H4 (cell line): ENCODE measurements around the gene NTF3. TPM values are rescaled to one million over a fixed set of nuclear protein-coding genes. Genes with fewer than 3 reads are reported as not detected.

Experiments used
- DNase-seq: peaks from one replicate; pipeline ENCODE4 v3.0.0-alpha.2; 2015; ENCODE audit warnings: low spot score
- total RNA-seq: library from RNA; depleted of rRNA; stranded (reverse); fragments of >200 nt; shearing (Covaris generic); gene quantifications from 2 replicates; pipeline ENCODE4 v1.2.3, GENCODE V29; 2014

NTF3 gene
- total RNA-seq, 1 experiment from 2014 or later = 4.1 TPM

DNA sequence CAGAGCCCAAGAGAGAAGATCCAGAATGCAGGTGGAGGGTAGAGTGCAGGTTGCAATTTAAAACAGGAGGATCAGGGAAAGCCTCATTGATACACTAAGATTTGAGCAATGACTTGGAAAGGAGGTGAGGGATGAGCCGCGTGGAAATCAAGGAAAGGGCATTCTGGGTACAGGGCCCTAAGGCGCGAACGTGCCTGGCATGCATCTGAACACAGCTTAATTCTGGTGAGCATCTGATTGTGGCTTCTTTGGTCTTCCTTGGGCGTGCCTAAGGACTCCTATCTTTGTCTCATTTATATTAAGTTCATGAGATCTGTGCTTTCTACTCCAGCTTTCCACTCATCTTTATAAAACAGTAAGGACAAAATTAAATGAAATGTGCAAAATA lies 79.3 kb downstream of the NTF3 start:
- DNase-seq = no peak

DNA sequence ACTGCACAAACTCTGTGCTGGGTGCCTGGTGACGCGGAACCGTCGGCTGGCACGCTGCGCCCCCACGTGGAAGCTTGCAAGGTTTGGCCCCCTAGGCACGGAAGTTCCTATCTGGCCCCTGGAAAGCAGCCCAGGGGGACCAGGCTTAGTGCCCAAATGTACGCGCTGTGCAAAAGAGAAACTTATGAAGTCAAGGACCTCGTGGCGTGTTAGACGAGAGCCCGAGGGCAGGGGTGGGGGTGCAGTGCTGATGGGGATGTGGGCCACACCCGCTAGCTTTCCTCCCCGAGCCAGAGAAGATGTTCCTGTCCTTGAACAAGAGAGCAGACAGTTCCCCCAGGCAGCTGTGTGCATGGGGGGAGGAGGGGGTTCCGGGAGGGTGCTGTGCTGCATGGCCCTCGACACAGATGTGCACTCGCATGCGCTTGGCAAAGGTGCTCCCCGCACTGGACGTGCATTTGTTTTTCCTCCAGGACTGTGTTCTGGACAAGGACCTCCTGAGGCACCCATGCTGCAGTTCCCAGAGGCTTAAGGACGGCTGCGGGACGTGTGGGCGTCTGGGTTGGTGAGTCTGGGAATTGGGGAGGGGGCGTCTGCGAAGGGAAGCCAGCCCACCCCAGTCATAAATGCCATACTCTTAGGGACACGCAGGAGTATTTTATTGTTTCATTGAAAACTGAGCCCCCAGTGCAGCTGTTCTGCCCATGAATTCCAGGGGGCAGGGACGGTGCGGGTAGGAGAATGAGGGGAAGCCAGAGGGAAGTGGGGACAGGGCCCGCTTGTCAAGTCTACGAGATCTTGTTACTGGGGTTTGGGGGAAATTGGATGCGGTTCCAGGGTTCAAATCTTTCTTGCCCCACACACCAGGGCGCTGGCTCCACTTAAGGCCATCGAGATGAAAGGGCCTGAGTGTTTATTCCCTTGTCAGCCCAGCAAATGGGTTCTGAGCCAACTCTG lies 80.0 kb downstream of the NTF3 start:
- DNase-seq = no peak

DNA sequence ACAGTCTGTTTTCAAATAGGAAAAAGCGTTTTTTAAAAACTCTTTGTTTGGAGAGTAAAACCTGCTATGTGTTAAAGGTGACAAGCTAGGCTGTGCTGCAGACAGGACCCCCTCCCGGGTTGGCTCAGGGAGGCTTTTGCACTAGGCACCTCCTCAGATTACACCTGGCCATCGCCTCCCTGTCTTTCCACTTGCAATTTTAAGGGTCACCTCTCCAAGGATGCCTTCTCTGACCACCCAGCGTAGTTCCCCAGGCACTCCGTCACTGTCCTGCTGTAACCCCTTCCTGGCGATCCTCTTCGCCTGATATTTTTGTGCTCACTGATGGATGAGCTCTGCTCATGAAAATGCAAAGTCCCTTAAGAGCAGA lies 80.7 kb downstream of the NTF3 start:
- DNase-seq = no peak

DNA sequence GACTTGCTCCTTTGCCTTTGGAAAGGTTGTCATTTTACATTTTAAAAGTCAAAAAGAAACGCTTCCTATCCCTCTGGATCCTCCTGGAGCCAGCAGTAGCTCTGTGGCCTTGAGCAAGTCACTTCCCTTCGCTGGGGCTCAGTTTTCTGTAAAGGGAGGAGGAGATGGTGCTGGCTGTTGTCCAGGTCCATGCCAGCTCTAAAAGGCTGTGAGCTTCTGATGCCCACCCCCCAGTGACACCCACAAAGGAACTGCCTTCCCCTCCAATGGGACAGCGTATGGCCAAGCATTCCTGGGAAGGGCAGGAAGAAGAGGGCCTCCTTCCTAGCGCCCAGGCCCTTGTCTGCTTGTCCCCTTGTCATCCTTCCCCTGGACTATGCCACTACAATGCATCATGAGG lies 81.5 kb downstream of the NTF3 start:
- no peak for DNase-seq

DNA sequence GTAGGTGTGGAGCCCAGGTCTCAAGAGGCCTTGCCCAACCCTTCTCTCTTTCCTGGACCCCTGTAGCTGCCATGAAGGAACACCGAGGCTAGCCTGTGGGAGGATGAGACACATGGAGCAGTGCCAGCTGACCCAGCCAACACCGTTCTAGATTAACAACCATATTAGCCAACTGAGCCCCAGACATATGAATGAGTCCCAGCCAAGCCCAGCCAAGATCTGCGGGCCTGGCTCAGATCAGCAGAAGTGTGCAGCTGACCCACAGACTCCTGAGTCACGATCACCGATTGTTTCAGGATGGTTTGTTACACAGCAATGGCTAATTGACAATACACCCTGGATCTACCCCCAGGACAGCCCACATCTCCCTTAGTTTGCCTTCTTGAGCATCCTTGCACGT lies 82.1 kb downstream of the NTF3 start:
- DNase-seq = no peak

DNA sequence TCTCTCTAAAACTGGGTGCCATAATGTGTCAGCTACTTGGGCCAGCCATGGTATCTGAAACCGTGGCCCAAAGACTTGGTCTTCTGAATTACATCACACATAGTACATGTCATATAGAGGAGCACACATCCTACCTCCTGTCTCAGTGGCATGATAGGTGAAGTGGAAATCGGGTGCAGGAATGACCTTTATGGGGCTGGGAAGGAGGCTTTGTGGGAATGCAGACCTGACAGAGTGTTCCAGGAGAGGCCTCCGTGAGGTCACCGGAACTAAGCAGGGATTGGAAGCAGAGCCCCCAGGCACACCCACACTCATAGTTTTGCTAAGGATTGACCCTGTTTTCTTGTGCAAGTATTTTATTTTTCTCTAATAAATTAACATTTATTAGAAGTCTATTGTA lies 82.6 kb downstream of the NTF3 start:
- DNase-seq = no peak

DNA sequence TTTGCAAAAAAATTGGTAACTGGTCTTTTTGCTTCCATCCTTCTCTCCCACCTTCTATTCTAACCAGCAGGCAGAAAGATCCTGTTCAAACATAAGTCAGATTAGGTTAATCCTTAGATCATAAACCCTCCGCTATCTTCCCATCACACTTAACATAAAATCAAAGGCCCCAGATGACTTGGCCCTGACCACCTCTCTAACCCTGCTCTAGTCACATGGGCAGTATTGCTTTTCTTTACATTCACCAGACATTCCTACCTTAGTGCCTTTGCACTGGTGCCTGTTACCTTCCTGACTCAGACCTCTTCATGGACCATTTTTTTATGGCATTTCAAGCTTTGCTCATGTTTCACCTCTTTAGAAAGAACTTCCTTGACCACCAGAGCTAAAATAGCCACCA lies 83.5 kb downstream of the NTF3 start:
- DNase-seq = no peak

DNA sequence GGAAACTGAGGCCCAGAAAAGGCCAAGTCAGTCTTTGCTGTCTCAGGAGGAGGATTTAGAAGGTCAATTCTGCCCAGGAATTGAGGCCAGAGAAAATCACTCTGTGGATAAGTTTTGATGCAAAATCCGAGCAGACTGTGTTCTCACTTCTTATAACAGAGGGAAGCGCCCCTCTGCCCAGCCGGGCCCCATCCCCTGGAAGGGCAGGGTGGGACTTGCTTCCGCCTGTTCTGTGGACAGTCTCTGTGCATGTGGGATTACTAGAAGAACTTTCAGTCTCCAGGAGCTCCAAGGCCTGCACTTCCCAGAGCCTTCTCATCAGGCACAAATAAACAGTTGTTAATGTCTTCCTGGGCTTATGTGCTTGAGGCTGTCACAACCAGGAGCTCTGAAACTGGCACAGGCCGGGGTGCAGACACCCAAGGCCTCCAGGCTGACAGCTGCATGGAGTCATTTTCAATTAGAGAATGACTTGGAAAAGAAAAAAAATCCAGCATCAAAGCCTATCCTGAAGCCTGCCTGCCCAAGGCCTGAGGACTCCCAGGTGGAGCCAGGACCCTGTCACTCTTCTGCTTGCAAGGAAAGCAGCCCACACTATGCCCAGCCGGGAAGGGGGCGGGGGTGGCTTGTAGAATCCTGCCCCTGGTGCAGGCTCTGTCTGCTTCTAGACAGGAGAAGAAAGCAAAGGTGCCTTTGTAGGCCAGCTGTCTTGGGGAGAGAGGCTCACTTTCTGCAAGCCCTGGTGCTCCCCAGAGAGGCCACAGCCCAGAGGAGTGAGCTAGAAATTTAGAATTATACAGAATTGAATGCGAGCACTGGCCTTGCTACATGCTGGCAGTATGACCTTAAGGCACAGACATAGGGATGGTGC lies 84.7 kb downstream of the NTF3 start:
- no peak for DNase-seq

DNA sequence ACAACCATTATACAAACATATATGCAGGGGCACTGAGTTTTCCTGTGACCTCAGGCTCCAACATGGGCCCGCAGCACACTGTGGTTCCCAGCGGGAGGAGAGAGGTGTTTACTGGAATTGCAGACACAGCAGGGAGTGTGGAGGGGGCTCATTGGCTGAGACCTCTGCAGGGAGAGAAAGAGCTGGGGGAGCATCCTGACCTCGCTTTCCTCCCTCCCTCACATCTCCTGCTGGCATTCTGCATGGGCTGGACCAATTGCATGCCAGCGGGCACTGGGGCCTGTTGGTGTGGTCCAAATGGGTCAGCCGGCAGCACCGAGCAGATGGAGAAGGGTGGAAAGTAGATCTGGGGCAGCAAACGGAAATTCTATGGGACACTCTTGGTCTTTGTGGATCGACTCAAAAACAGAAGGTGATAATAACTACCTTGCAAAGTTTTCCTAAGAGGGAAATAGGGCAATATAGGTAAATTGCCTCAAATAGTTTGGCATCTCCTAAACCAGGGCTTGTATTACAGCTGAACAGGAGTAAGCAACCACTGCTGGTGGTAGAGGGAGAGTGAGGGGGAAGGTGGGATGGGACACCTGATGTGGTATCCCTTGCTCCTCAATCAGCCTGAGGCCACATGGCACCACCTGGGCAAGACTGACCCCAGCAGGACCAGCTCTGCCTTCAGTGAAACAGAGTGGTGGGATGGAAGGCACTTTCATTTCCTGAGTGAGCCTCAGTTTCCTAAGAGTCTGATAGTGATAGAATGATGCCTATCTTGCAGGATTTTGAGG lies 86.9 kb downstream of the NTF3 start:
- no peak for DNase-seq

DNA sequence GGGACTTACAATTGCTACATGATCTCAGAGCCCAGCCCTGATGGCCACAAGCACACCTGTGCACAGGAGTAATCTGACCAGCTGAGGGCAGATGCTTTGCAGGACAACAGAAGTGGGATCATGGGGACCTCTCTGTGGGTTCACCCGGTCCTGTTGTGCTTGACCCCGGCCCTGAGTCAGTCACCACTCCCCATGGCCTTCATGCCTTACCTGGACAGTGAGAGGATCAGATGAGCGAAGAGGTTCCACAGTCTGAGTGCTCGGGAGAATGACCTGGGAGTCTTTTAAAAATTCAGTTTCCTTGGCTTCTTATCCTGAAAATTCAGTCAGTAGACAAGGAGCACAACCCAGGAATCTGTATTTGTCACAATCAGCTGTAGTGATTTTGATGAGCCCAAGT lies 88.1 kb downstream of the NTF3 start:
- no peak for DNase-seq

DNA sequence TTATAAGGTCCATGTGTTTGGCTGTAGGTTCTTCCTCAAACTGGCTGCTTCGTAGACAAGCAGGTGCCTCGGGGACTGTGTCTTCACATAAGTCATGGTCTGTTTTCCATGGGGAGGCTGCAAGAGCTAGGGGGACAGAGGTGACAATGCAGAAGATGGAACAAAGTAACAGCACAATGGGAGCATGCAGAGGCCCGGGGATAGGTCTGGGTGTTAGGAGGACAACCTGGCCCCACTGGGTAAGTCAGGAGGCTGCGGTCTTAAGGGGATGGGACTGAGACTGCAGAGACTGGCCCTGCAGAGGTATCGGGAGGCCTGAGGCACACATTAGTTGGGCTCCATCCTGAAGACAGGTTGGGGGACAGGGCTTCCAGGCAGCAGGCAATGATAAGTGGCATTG lies 88.9 kb downstream of the NTF3 start:
- DNase-seq = no peak

DNA sequence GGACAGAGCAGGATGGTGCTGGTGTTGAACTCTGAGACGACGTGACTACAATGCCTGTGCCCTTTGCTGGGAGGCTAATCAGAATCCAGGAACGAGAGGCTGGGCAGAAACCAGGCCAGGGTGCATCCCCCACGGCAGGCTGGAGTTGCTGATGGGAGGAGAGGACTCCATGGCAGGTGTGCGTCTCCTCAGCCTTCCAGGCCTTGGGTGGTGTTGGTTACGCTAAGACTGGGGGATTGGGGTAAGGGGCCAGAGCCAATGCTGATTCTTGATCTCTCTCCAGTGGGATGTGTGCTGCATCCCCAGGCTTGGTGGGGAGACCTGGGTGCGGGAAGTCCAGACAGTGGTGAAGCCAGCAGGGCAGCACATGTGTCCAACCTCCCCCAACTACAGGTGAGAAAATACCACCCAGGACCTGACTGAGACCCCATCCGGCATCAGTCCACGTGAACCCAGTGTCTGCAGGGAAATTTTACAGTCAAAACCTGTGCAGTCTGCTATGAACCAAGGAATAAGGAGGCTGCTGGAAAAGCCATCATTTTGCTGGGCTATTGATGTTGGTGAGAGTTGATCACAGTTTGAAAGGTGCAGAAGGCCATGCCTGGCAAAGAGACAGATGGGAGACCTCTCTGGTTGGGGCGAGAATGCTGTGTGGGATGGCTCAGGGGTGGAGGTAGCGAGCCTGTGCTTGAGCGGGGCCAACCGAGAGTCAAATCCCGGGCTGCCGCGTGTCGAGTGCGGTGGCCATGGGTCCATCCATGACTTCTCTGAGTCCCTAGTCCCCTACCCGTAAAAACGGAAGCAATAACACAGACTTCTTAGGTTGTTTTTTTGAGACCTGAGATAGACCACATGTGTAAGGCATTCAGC lies 89.8 kb downstream of the NTF3 start:
- no peak for DNase-seq

DNA sequence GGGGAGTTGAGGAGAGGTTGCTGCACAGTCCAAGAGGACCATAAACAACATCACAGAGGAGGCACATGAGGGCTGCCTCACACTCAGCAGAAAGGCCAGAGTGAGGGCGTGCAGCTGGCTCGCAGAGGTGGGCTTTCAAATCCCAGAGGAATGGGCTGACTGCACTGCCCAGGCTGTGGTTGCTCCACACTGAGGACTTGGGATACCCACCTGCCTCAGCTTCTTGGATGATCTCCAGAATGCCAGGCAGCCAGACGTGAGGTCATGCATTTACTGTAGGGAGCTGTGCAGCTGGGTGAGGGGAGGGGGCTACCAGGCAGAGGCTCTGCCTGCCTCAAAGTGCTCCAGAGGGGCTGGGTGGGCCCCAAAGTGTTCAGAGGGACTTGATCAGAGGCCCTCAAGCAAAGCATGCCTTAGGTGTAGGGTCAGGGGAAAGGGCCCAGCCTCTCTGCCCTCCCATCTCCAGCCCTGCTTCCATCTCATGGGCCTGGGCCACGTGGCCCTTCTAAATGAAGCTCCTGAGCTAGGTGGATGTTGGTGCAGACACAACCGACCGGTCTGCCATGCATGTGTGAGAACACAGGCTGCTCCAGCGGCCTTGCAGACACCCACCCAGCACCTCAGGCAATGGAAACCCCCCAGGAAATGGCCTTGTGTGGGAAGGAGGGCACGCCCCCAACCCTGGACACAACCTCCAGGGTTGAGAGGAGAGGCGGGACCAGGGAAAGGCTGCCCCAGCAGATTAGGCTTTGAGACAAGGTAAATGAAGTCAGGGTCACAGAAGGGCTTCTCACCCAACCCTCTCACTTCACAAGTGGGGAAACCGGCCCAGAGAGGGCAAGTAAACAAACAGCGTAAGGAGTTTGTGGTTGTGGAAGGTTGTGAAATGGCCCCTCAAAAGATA lies 90.8 kb downstream of the NTF3 start:
- no peak for DNase-seq

DNA sequence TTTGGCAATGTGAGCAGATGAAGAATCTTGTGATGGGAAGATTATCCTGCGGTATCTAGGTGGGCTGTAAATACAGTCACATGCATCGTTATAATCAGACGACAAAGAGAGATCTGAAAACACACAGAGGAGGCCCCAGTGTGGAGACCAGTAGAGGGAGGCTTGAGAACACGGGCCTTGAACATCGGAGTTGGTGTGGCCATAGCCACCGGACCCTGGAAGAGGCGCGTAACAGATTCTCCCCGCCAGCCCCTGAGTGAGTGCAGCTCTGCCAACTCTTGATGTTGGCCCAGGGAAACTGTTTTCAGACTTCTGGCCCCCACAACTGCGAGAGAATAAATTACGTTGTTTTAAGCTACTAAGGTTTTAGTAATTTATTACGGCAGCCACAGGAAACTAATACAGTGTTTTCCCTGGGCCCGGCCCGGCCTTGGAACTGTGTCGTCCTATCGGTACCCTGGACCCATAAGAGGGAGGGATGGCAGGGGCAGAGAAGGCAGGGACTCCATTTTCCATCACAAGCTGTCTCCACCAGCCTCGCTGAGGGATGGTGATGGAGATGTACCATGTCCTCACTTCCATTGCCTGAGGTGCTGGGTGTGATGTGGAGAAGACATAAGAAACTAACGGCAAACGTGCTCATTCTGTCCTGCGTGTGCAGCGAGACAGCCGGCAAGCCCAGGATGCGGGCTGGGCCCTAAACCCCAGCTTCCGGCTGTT lies 91.6 kb downstream of the NTF3 start:
- DNase-seq = no peak

DNA sequence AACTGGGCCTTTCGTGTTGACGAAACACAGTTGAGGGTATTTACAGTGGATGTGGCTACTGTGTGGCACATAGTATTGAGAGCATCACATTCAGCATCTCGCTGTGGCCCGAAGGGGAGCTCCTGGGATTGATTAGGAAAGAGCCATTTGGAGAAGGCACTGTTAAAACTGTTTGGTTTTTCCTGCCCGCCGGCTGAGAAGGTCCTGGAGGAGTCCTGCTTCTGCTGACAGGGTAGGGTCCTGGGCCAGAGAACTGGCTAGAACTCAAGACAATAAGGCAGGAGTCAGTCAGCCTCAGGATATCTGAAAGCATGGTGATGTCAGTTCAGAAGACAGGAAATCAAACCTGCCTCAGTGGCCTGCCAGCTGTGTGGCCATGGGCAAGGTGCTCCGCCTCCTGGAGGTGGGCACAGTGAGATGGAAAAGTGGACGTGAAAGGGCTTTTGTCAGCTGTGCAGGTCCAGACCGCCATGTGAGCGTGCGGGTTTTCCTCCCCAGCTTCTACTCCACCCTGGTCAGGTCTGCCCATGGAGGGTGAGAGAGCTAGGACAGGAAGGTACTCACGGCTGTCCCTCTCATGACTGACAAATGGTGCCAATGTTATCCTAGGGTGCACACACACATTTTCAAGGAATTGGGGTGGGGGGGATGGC lies 92.3 kb downstream of the NTF3 start:
- no peak for DNase-seq

DNA sequence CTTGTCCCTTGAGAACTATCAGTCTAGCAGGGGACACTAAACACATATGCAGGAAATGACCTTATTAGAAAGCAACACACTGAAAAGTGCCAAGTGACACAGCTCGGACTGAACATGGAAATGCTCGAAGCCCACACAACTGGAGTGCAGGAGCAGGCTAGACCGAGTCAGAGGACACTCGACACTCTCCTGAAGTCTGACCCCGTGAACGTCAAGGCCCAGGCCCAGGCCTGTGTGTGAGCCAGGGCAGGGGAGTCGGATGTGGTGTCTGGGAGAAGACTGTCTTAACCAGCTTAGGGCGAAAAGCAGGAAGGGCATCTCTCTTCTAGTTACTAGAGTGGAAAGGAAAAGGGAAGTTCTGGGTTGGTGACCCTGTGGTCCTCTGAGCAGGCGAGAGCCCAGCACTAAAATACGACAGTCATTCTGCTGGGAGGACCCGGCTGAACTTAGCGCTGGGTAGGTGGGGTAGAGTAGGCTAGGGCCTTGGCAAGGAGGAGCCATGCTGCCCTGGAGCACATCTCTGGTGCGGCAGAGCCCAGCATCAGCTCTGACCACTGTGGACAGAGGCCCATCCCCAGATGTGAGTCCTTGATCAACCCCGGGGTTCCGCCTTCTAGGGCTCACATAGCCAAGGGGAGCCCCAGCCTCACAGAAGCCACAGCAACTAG lies 93.0 kb downstream of the NTF3 start:
- no peak for DNase-seq

DNA sequence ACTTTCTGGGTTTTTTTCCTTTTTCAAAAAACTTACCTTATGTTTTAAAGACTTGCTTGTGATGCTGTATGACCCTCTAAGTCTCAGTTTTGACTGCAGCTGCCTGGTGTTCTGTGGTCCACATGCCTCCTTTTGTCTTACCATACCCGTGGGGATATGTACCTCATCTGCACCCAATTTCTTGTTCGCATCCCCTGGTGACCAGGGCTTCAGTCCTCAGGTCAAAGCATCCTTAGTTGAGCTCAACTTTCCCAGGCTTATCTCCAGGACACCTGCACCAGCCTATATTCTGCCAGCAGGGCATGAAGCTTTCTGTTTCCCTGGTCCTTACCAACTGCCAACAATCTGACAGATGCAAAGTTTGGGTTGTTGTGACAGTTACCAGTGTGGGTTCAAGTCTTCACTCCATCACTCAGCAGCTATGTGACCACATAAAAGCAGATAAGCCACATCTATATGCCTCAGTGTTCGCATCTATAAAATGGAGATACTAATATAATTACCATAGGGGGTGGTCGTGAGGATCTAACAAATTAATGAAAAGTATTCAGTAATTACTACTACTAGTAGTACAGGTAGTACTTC lies 94.0 kb downstream of the NTF3 start:
- no peak for DNase-seq

DNA sequence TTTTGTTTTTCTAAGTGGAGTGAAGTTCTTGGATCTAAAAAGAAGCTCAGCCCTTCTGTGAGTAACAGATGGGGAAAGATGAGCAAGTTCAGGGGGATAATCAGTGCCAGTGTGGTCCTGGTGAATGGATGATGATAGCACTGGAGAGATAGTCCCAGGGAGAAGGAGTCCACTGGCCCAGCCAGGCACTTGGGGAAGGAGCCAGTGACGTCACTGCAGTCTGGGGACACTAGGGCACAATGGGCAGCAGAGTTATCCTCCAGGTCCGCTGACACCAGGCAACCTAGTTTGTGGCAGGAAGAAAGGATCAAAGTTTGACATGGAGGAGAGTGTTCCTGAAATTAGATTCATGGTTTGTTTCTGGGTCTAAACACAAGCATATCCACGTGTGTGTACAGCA lies 101.5 kb downstream of the NTF3 start:
- DNase-seq = no peak
